A549 (cell line): ENCODE data around the gene NXN.

Experiments
- CTCF ChIP-seq: fragments of >200 bp; sonication (Bioruptor Twin); formaldehyde crosslinking; IDR thresholded peaks from 3 replicates; pipeline ENCODE4 v1.5.1; 2016
- EP300 ChIP-seq, 2 experiments: fragments of >200 bp; sonication (Bioruptor Twin); formaldehyde crosslinking; IDR thresholded peaks; 2 replicates in 1 of 2; 3 replicates in 1 of 2; pipeline ENCODE4 v1.6.1; 2016 to 2017
- MAX ChIP-seq: IDR thresholded peaks from 2 replicates; pipeline ENCODE4 v1.6.1; 2012
- POLR2A ChIP-seq: IDR thresholded peaks from 2 replicates; pipeline ENCODE4 v1.6.1; 2012; ENCODE audit warnings: mild to moderate bottlenecking, low read length
- POLR2AphosphoS2 ChIP-seq: conservative IDR thresholded peaks from 2 replicates; pipeline ENCODE4 v1.6.1; 2012; ENCODE audit warnings: low read length, improper control_type of control experiment, inconsistent platforms
- RARB ChIP-seq: fragments of 250-450 bp; sonication (Bioruptor Pico); IDR thresholded peaks from 2 replicates; pipeline ENCODE4 v1.8.0; 2021; ENCODE audit warnings: mild to moderate bottlenecking, moderate library complexity
- RNF2 ChIP-seq: fragments of 200-600 bp; sonication (generic); IDR thresholded peaks from 2 replicates; pipeline ENCODE4 v1.6.1; 2016; ENCODE audit warnings: low read depth, mild to moderate bottlenecking, antibody characterized with exemption, moderate library complexity, borderline replicate concordance

- TF ChIP-seq CTCF (no peak), POLR2AphosphoS2 (no peak), POLR2A (no peak), RARB (no peak), MAX (no peak; the same call in 1 of the 2 replicates), EP300 (IDR thresholded peaks at IDR 0.05) (no peak), RNF2 (no peak)
These were observed 226.9 kb downstream of the NXN start for GRCh38 chr17:752620-753219.
